HG03432 (cell line): ENCODE results near the gene MED27.

ENCODE experiments used
- ATAC-seq: cut with Tn5 transposase; IDR thresholded peaks from one replicate; pipeline ENCODE4 v1.9.1; 2021; ENCODE audit warnings: mild to moderate bottlenecking, moderate library complexity; ENCODE audit not compliant: unreplicated experiment

The MED27 gene, protein sequence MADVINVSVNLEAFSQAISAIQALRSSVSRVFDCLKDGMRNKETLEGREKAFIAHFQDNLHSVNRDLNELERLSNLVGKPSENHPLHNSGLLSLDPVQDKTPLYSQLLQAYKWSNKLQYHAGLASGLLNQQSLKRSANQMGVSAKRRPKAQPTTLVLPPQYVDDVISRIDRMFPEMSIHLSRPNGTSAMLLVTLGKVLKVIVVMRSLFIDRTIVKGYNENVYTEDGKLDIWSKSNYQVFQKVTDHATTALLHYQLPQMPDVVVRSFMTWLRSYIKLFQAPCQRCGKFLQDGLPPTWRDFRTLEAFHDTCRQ

DNA sequence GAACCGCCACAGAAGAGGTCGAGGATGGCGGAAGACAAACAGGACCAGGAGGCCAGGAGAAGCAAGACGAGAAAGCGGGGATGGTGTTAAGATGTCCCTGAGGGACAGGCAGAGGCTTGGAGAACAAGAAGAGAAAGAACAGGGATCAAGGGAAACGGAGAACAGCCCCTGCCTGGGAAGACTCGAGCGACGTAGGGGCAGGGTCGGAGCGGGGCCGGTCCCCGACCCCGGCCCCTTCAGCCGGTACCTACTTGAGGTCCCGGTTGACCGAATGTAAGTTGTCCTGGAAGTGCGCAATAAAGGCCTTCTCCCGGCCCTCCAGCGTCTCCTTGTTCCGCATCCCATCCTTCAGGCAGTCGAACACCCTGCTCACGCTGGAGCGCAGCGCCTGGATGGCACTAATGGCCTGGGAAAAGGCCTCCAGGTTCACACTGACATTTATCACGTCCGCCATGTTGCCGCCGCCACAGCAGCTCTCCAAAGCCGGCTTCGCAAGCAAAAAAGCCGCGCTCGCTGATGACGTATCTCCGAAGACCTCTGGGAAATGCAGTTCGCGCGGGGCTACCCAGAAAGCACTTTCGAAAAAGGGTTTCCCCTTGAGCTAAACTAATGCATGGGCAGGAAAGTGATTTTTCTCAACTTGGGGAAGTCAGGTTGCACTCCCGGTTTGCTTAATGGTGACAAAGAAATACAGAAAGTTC is at the start of gene MED27:
MED27 (minus strand) TSS at position 477 of the 701 bp plus-strand sequence; CDS start at position 454, 23 bp downstream.
- ATAC-seq, result peak; percentile 88

DNA sequence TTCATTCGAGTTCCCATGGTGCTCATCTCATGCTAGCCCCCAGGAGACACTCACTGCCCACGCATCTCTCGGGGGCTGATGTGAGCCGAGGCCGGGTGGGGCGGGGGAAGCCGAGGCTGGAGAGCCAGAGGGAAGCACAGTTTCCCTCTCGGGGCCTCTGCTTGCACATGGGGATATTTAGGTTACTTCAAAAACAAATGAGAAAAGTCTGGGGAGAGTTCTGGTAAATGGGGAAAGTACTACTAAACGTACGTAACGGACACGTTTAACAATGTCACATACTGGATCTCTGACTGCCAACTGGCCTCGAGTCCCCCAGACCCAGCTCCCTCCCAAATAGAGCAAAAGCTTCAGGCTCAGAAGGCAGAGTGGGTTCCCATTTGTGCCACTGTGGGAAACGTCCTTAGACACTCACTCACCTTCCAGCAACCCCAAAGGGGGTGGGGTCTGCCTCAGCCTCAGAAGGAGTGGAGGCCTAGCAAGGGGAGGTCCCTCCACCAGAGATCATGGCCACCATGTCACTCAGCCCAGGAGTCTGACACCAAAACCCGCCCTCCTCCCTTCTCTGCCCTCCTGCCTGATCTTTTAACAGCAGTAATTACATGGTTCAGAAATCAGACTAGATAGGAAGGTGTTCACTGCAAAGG is 48.3 kb upstream of the MED27 start:
- ATAC-seq, result no peak

DNA sequence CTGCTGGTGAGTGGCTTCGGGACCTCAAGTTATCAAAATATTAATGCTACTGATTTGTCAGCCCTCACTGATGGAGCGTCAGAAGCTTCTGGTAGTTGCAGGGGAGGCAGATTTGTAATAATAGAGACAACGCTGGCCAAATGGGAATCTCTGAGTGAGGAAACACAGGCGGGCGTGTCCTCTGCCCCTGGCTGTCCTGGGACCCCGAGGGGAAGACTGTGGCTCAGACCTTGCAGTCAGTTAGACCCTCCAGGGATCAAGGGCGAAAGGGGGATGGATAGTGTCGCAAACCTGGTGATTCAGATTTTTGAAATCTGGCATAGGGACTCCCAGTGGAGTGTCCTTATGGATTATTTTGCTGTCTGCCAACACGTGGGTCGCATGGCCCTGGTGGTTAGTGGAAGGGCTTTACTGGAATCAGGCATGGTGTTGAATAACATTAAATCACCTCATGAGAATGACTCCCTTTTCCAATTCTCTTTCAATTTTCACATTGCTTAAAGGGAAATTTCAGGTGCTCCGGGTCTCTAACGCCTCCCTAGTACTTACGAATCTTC is 47.1 kb upstream of the MED27 start:
- ATAC-seq, result no peak

DNA sequence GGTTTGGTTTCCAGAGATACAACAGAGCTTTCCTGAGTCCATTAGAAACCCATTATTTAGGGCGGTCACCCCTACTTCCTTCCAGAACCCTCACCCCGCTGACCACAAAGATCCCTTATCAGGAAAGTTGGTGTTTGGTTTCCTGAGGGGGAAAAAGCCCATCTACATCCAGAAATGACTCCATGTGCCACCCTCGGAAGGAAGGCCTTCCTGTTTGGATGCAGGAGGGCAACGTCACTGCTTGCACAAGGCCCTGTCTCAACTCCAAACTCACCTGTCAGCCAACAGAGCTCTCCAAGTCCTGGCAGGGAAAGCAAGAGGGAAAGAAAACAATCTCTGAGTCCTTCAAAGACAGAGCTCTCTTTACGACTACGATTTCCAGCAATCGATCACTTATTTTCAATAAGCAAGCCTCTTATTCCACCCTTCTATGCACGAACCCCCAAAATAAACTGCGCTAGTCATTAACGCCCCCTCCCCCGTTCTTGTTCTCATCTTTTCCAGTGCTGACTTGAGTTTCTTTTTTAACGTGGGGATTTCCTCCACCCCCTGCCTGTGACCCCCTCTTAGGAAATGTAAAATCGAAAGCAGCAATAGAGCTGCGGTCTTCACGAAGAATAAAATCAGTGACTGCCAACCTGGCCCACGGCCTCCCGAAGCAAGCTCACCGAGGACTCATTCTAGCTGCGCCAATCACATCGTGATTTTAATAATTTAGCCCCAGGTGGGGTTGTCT is 46.4 kb upstream of the MED27 start:
- ATAC-seq, result no peak

DNA sequence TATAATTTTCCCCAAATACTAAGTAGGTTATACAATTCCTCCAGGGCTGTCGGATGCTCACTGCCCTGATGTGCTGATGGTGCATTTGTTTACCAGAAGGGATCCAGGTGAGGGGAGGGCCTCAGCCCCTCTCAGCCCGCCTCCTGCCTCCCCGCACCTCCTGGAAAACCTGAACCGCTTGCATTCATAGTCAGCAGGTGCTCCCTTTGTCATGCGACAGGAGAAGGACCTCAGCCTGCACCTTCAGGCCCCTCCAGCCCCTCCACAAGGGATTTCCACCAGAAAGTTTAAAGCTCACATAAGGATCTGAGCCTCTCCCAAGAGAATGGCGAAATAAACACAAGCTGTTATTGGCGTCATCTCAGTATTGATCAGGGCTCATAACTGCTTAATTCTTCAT is 45.7 kb upstream of the MED27 start:
- no peak for ATAC-seq

DNA sequence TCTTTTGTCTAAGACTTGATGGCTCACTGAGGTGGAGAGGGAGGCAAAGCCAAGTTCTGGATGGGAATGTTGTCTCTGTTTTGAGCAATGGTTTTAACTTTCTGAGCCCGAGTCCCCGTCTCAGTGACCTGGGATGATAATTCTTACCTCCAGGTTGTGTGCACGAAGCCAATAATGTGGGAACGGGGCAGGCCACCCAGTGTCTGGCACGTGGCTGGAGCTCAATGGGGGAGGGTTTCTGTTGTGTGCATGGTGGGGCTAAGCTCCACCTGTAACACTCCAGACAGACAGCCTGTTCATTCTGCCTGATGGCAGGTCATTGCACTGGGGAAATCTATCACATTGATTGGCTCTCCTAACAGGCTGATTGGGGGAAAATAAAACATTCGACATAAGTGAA is 45.1 kb upstream of the MED27 start:
- no peak for ATAC-seq

DNA sequence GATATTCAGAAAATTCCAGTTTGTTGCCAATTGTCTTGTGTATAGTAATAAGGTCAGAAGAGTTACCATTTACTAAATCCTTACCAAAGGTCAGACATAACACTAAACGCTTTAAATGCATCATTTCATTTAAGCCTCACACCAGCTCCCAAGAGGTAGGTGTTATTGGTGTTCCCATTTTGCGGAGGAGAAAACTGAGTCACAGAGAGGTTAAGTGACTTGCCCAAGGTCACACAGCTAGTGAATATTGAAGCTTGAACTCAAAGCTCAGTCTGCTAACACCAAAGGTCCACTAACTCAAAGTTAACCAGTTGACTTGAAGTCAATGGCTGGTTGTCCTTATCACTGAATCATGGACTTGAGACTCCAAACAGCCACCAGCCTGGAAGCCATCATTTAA is 41.4 kb upstream of the MED27 start:
- no peak for ATAC-seq

DNA sequence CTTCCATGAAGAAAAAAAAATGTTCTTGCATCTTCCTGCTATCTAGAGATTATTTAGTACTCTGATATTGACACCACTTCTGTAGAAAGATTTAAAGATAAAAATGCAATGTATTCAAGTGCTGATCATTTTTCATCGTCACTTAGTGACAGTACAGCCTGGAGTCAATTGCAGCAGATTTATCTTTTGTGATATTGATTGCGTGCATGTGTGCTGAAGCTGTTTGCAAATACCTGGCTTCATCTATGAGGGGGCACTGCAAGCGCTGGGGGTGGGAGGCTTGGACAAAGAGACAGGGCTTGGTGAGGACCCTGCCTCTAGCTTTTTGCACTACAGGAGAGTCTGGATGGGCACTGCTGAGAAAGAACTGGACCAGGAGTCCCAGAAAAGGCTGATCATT is 38.0 kb upstream of the MED27 start:
- no peak for ATAC-seq

DNA sequence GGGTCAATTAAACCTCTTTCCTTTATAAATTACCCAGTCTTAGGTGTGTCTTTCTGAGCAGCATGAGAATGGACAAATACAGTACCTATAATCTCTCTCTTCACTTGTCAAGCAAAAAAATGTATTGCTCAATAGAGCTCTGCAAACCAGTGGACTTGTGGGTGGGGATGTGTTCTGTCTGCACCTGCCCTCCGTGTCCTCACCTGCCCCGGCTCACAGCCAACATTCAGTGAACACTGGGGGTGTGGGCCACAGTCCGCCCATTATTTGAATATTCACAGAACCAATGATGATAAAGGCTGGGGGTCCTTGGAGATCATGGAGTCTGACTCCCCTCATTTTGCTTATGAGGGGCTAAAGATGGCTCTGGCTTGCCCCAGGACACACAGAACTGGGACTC is 36.9 kb upstream of the MED27 start:
- ATAC-seq, result no peak

DNA sequence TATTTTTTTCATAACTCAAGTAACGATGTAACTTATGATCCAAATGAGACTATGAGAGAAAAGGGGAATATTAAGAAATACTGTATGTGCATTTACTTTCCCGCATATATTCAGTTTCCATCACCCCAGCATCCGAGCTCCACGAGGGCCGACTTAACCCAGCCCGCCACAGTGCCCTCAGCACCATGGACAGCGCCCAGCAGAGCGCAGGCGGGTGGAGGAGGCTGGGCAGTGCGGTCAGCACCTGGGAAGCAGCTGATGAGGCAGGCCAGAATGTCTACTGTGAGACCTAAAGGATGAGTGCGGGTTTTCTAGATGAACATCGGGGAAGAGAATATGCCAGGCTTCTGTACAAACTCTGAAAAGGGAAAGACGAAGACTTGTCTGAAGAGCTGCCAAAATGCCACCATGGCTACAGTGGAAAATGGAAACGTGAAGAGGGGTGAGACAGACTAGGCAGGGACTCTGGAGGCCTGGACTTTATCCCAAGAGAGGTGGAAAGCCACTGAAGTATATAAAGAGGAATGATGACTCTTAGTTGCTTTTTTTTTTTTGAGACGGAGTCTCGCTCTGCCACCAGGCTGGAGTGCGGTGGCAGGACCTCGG is 34.5 kb upstream of the MED27 start:
- ATAC-seq, result no peak

DNA sequence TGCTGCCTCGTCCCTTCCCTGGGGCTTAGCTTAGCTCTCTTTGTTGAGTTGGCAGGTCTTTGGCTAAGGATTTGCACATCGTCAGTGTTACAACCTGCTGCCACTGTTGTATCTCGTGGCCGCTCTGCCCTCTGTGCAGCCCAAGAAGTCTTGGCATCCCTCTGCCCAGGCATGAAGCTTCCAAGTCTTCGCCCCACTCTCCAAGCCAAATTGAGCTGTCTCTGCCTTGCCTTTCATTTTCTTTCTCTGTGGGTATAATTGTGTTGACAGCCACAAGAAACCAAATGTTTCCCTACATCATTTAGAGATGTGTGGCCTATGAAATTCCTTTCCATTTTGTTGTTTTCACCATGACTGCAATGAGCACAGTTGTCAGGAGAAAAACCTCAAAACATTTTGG is 29.6 kb upstream of the MED27 start:
- no peak for ATAC-seq

DNA sequence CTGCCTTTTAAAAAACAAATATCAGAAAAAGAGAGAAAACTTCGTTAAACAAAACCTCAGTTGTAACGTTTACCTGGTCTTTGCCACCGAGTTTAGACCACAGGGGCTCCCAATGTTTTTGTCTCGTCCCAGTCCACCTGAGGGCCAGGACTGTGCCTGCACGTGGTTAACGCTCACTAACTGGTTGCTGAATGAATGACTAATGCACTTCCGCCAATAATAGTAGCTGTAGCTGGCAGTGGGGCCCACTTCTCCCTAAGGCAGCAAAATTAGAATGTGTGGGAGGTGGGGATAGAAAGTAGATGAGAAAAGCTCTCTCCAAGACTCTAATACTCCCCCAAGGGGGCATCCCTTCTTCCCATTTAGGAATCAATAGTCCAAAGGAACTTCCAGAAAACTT is 29.1 kb upstream of the MED27 start:
- no peak for ATAC-seq

DNA sequence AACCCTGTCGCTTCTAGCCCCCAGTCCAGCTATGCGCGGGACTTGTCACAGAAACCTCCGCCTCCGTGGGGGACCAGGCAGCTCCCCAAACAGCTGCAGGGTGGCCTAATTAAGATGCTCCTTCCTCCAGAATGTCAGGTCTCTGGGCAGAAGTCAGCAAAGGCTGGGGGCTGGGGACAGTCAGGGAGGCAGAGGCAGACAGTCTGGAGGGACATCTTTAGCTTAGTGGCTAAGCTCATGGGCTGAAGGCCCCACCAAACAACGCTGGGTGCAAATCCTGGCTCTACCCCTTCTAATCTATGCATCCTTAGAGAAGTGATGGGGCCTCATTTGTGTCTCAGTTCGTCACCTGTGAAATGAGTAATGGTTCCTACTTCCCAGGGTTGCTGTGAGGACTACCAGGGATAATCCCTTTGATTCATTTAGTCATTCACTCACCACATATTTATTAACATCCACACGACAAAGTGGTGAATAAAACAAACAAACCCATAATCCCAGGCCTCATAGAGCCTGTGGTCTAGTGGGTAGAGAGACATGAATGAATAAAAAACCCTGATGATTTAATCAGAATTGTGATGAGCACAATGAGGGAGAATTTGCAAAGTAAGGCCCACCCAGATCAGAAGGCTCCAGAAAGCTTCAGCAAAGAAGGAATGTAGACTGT is 20.2 kb upstream of the MED27 start:
- no peak for ATAC-seq

DNA sequence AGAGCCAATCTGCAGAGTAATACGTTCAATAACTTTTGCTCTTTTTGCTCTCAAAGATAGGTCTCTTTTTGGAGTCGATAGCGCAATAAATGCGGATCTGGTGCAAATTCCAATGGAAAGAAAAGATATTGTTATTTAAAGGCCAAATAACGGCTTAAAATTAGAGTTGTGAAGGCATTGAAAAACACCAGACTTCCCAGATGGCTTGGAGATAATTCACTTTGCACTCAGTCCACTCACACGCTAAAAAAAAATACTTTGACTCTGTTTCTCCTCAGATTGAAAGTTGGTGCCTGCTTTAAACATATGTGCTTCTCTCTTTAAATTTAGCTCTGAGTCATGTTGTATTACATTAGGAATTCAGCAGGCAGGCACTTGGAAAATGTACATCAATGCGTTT is 19.5 kb upstream of the MED27 start:
- no peak for ATAC-seq

DNA sequence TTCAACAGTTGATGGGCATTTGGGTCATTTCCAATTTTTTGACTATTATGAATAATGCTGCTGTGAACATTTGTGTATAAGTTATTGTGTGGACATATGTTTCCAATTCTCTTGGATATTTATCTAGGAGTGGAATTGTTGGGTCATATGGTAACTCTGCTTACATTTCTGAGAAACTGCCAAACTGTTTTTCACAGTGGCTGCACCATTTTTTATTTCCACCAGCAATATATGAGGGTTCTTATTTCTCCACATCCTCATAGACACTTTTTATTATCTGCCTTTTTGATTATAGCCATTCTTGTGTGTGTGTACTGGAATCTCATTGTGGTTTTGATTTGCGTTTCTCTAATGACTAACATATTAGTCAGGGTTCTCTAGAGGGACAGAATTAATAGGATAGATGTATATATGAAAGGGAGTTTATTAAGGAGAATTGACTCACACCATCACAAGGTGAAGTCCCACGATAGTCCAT is 14.7 kb upstream of the MED27 start:
- ATAC-seq, result no peak

DNA sequence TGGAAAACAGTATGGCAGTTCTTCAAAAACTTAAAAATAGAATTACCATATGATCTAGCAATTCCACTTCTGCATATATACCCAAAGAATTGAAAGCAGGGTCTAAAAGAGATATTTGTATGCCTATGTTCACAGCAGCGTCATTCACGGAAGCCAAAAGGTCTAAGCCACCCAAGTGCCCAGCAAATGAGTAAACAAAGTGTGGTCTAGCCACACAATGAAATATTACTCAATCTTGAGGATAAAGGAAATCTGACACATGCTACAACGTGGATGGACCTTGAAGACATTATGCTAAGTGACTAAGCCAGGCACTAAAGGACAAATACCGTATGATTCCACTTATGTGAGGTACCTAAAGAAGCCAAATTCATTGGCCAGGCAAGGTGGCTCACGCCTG is 11.1 kb upstream of the MED27 start:
- ATAC-seq, result no peak

DNA sequence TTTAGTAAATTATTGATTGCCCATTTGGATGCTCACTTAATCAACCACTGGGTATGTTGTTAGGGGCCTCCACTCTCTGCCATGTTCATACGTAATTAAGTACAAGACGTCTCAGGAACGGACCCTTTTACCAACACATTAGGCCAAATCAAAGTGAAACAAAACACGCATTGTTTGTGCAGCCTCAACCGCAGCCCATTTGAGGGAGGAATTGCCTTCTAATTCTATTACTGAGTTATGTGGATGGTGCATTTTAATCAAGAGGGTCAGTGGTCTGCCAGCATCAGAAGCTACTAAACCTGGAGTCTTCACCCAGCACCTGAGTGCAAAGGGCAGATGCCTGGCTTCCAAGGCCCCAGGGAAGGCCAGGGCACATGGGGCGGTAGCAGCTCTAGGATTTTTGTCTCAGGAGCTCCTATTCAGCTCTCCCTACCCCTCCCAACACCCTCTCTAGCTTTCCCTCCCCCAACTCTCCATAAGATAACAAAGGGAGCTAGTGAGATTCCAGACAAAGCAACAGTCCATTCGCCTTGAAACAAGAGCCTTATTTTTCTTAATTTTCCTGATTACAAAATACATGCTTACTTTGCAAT is 7.9 kb upstream of the MED27 start:
- ATAC-seq, result no peak

DNA sequence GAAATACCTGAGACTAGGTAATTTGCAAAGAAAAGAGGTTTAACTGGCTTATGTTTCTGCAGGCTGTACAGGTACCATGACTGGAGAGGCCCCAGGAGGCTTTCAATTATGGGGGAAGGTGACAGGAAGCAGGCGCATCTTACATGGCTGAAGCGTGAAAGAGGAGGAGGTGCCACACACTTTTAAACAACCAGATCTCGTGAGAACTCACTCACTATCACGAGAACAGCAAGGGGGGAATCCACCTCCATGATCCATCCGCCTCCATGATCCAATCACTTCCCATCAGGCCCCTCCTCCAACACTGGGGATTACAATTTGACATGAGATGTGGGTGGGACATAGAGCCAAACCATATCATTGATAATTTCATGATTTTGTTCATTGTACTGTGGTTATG is 2.5 kb upstream of the MED27 start:
- no peak for ATAC-seq

DNA sequence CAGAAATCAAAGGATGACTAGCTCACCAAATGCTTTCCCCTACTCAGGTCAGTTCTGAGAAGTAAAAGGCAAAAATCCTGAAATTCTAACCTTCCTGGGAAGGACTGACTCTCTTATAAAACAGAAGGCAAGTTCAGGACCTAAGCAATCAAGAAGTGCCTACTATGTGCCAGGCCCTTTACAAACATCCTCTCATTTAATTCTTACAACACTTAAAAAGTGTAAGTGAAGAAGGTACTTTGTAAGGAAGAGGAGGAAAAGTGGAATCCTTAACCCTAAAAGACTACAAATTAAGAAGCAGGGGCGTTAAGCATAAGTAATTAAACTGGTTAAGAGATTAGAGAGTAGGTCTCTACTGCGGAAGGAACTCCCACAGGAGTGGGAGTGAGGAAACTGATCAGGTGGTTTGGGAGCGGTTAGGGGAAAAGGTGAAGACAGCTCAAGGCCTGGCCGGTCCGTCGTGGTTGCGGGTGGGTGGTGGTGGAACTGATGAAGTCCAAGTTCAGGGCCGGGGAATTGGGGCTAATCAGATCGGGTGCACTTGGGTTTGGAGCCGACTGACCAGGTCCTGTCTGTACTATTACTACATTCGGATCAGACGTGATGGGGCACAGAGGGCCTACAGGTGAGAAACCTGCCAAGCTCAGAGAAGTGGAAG is 839 bp downstream of the MED27 start:
- peak; percentile 28 for ATAC-seq
